Omental fat pad (tissue), 4 donors: Measurements from ENCODE around the gene COPZ1. TPM values are rescaled to one million over a fixed set of nuclear protein-coding genes. Genes with fewer than 3 reads are reported as not detected.

ENCODE experiments used
- ATAC-seq: fragments of 150-250 bp; one replicate; pipeline ENCODE4 v1.9.1; 2016; ENCODE audit warnings: mild to moderate bottlenecking, moderate library complexity; ENCODE audit not compliant: low FRiP score
- DNase-seq: peaks from one replicate; pipeline ENCODE4 v3.0.0-alpha.2; 2019; ENCODE audit warnings: low spot score
- CTCF ChIP-seq, 3 donors: fragments of 450-650 bp; IDR thresholded peaks; one replicate each; pipeline ENCODE4 v1.5.1; 2016 to 2017; ENCODE audit warnings: antibody characterized with exemption in 3 of 3, mild to moderate bottlenecking in 3 of 3, moderate library complexity in 2 of 3
- total RNA-seq, 4 donors: library from RNA; depleted of rRNA; stranded (reverse); fragments of >200 nt; gene quantifications; one replicate each; pipeline ENCODE4 v1.1.0, GENCODE V29; 2016

Gene COPZ1
- total RNA-seq, 4 donors from 2014 or later: 55.5 to 114 (median 81.8) TPM

- peak; percentile 48 for ATAC-seq
- DNase-seq: no peak
- no peak for TF ChIP-seq CTCF (IDR thresholded peaks at IDR 0.05)
These were observed 54.0 kb downstream of the COPZ1 start for GRCh38 chr12:54378796-54379397.

- TF ChIP-seq CTCF (IDR thresholded peaks at IDR 0.05): peak in 2 of 3 donors; percentile 94 to 100
- peak; percentile 77 for ATAC-seq
These were observed 54.7 kb downstream of the COPZ1 start for GRCh38 chr12:54379398-54380201.

GRCh38 chr12:54381136-54381535 lies 56.2 kb downstream of the COPZ1 start:
- no peak for DNase-seq
- ATAC-seq: no peak
- TF ChIP-seq CTCF (IDR thresholded peaks at IDR 0.05): no peak

More at GRCh38 chr12:54379398-54380201, 54.7 kb downstream of the COPZ1 start:
- DNase-seq: peak; percentile 83

GRCh38 chr12:54383041-54383609 lies 58.2 kb downstream of the COPZ1 start:
- DNase-seq (no peak), ATAC-seq (peak; percentile 33)
- no peak for TF ChIP-seq CTCF (IDR thresholded peaks at IDR 0.05)

GRCh38 chr12:54384591-54385041 lies 59.7 kb downstream of the COPZ1 start, which contains the start of gene ZNF385A:
TSS of gene ZNF385A (minus strand) at chr12:54384733. CDS start at chr12:54384514, 219 bp downstream.
- no peak for TF ChIP-seq CTCF (IDR thresholded peaks at IDR 0.05)
- DNase-seq (no peak), ATAC-seq (no peak)

- DNase-seq (no peak), ATAC-seq (no peak)
- no peak for TF ChIP-seq CTCF (IDR thresholded peaks at IDR 0.05)
These were observed 60.5 kb downstream of the COPZ1 start for GRCh38 chr12:54385251-54385914.
